ENCODE results near the gene OBP2A. TPM values are rescaled to one million over a fixed set of nuclear protein-coding genes. Genes with fewer than 3 reads are reported as not detected.

OBP2A gene
- total and polyA plus RNA-seq, 2 of the 8 experiments (the other 6 are each of a cell fraction or from before 2014, with no cell fraction given) = not detected

- TF ChIP-seq SRF (IDR thresholded peaks at IDR 0.05; ENCODE audit: low read depth, low read length) (no peak), SP1 (IDR thresholded peaks at IDR 0.05; ENCODE audit: low read depth, low read length) (no peak), SIN3A (conservative IDR thresholded peaks at IDR 0.05 in 1 of 2, IDR thresholded peaks at IDR 0.05 in 1 of 2; ENCODE audit: low read depth in 1 of 2, low read length in 2 of 2) (no peak)
These were observed 38.6 kb upstream of the OBP2A start (continued) for GRCh38 chr9:135507104-135508035.

Data from H1 (cell line).